Mucosa of stomach (tissue), 1 donor: Measurements from ENCODE around the gene RANBP3L.

Source experiments
- H3K27me3 ChIP-seq: one replicate; pipeline ENCODE4 v1.7.0; 2013; ENCODE audit warnings: mild to moderate bottlenecking, low read length; ENCODE audit not compliant: control insufficient read depth, insufficient read depth
- H3K36me3 ChIP-seq: one replicate; pipeline ENCODE4 v1.7.0; 2013; ENCODE audit warnings: low read length; ENCODE audit not compliant: control insufficient read depth, insufficient read depth
- H3K4me1 ChIP-seq: one replicate; pipeline ENCODE4 v1.7.0; 2013; ENCODE audit warnings: mild to moderate bottlenecking, low read length; ENCODE audit not compliant: control insufficient read depth, insufficient read depth
- H3K4me3 ChIP-seq: one replicate; pipeline ENCODE4 v1.7.0; 2013; ENCODE audit warnings: low read length
- H3K9ac ChIP-seq: one replicate; pipeline ENCODE4 v1.7.0; 2013; ENCODE audit warnings: mild to moderate bottlenecking, low read length, moderate library complexity
- H3K9me3 ChIP-seq: one replicate; pipeline ENCODE4 v1.7.0; 2013; ENCODE audit warnings: mild to moderate bottlenecking, low read length, moderate library complexity; ENCODE audit not compliant: control insufficient read depth
- donor health status: Pancreatic carcinoma.

The RANBP3L gene

DNA sequence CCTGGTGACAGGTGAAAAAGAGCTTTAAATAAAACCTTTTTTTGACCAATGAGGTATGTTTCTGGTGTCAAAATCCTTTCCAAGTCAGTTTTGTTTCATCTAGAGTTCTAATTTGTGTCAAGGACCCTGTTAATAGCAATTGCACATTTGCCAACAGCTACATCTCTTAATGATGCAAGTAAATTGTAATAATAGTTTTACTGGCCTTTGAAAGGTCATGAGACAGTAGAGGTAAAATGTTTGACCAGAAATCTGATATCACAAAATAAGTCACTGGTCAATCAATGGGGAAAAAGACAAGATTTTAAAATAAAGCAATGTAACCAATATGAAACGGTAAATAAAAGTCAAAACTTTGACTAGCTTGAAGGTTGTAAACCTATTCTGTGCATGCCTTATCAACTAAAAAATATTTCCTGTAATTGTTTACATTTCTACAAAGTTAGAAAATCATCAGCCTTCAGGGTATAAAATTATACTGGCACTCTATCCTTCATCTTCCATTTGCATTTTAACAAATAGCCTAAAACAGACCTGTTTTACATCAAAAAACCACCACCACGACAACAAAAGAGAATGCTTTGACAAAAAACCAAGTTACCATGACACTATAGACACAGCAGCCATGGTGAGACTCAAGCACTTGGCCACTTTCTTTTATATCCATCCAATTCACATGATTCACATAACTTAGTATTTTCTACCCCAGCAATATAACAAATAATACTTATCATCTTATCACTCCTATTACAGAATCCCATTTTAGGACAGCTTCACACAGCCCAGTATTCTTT, 63.0 kb downstream of the RANBP3L start:
- no peaks in the 10 kb centered on the region for H3K9me3 ChIP-seq
- no peak overlapping the region for H3K9ac ChIP-seq
- H3K4me3 ChIP-seq = no peak overlapping the region
- H3K4me1 ChIP-seq = peaks cover 20% of the 10 kb centered on the region
- H3K36me3 ChIP-seq = no peaks in the 10 kb centered on the region
- no peaks in the 10 kb centered on the region for H3K27me3 ChIP-seq

DNA sequence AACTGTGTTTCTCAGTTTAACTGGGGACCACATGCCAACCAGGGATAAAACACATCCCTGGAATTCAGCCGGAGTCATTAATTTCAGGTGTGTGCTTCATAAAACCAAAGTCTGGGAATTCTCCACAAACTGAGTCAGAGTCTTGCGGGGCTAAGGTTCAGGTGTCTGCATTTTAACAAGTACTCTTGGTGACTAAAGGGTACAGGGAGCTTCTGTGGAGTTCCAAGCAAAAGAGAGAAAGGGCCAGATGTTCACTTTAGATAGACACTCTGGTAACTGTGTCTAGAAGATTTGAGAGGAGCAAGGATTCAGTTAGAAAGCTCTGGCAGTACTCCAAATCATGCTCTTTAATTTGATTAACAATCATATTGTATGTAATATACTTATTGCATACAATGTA, 64.0 kb downstream of the RANBP3L start:
- H3K27me3 ChIP-seq = no peaks in the 10 kb centered on the region
- H3K9me3 ChIP-seq = no peaks in the 10 kb centered on the region
- H3K9ac ChIP-seq = no peak overlapping the region
- H3K36me3 ChIP-seq = no peaks in the 10 kb centered on the region
- peaks cover 19% of the 10 kb centered on the region for H3K4me1 ChIP-seq
- no peak overlapping the region for H3K4me3 ChIP-seq

DNA sequence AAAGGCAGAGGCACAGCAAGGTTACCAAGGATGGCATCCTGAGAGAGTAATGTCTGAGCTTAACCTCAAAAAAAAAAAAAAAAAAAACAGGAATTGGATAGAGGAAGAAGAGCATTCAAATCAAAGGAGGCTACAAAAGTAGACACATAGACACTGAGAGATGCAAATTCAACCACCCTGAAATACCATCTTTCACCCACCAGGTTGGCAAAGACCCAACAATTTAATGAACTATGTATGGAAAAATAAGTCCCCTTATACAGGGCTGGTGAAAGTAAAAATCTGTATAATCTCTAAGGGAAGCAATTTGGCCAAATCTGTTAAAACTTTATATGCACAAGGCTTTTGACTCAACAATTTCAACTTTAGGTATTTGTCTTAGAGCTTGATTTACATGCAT, 64.9 kb downstream of the RANBP3L start:
- Histone ChIP-seq H3K9ac (no peak overlapping the region), H3K4me3 (no peak overlapping the region), H3K36me3 (no peaks in the 10 kb centered on the region), H3K4me1 (peaks cover 22% of the 10 kb centered on the region), H3K27me3 (no peaks in the 10 kb centered on the region), H3K9me3 (no peaks in the 10 kb centered on the region)

DNA sequence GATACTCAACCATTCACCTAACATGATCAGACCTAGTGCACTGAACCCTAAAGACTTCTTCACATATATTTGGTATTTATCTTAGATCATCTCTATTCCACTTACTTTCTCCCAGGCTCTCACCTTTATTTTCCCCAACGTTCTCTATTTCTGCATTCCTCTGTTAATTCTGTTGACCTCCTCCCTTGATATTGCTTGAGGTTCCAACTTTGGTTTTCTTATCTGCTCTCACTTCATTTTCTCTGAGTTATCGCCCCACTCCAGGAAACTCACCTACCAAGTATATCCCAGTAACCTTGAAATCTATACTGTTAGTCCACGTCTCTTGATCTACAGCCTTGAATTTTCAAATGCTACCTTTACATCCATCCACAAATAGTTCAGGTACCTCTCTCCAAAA, 69.2 kb downstream of the RANBP3L start:
- H3K4me3 ChIP-seq = no peak overlapping the region
- no peaks in the 10 kb centered on the region for H3K36me3 ChIP-seq
- H3K27me3 ChIP-seq = no peaks in the 10 kb centered on the region
- H3K9me3 ChIP-seq = no peaks in the 10 kb centered on the region
- peaks cover 14% of the 10 kb centered on the region for H3K4me1 ChIP-seq
- H3K9ac ChIP-seq = no peak overlapping the region

DNA sequence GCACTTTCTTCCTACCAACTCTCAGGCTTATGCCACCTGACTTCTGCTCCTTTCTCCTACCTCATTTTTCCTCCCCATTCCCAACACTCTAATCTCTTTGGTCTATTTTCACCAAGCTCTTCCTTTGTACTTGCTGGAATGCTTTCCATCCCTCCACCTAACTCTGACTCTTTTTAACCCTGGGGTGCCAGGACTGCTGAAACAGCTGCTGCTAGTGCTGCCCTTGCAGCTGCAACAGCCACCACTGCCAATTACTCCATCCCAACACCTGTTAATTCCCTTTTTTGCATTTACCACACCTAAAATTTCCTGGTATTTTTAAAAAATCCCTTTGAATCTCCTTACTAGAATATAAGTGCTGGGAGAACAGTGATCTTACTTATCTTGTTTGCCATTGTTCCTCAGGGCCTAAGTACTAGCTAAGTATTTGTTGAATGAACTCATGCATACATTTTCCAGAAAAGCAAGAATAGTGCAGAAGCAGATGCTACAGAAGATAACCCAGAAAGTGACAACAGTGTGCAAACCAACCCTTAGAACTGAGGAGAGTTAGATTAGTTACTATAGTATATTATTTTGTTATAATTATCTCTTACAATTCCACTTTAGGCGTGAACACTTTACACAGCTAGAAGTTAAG, 71.4 kb downstream of the RANBP3L start:
- Histone ChIP-seq H3K4me1 (peaks cover 14% of the 10 kb centered on the region), H3K9ac (no peak overlapping the region), H3K4me3 (no peak overlapping the region), H3K9me3 (no peaks in the 10 kb centered on the region), H3K27me3 (no peaks in the 10 kb centered on the region), H3K36me3 (no peaks in the 10 kb centered on the region)

DNA sequence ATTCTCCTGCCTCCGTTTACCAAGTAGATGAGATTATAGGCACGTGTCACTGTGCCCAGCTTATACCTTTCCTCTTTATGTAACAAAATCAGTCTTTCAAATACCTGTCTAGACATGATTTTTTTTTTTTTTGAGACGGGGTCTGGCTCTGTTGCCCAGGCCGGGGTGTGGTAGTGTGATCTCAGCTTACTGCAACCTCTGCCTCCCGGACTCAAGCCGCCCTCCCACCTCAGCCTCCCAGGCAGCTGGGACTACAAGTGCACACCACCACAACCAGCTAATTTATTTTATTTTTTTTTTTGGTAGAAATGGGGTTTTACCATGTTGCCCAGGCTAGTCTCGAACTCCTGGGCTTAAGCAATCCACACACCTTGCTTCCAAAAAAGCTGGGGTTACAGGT, 73.2 kb downstream of the RANBP3L start:
- Histone ChIP-seq H3K4me3 (no peak overlapping the region), H3K36me3 (no peaks in the 10 kb centered on the region), H3K27me3 (no peaks in the 10 kb centered on the region), H3K4me1 (peaks cover 14% of the 10 kb centered on the region), H3K9me3 (no peaks in the 10 kb centered on the region), H3K9ac (no peak overlapping the region)

DNA sequence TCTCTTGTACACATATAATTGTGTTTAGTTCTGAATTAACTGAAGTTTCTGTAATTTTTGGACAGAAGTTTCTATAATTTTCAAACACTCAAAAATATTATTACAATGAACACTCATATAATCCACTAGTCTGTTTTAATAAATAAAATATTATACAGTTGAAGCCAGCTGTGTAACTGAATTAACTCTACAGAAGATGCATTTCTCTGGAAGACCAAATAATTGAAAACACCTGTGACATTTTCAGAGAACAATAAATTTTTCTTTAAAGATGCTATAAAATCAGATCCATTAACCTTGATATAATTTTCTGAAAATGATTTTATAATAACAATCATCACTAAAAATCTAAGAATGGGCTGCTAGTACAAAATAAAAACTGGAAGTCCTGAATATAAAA, 74.7 kb downstream of the RANBP3L start:
- H3K36me3 ChIP-seq = no peaks in the 10 kb centered on the region
- H3K4me1 ChIP-seq = peaks cover 5% of the 10 kb centered on the region
- H3K4me3 ChIP-seq = no peak overlapping the region
- no peaks in the 10 kb centered on the region for H3K27me3 ChIP-seq
- no peaks in the 10 kb centered on the region for H3K9me3 ChIP-seq
- H3K9ac ChIP-seq = no peak overlapping the region

DNA sequence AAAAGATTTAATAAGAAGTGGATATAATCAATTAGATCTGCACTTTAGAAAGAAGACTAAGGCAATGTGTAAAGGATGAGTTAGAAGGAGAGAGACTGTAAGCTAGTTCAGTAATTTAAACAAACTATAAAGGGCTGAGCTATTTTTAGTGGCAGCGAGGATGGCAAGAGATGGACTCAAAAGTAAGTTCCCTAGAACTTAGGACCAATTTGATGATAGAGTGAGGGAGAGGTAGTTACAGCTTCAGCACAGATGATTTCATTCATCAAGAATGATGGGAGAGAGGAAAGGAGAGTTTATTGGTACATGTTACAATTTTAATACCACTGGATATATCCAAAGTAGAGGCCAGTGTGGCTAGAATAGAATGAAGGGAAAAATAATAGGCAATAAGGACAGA, 79.1 kb downstream of the RANBP3L start:
- no peak overlapping the region for H3K9ac ChIP-seq
- no peak overlapping the region for H3K4me3 ChIP-seq
- no peaks in the 10 kb centered on the region for H3K4me1 ChIP-seq
- H3K9me3 ChIP-seq = no peaks in the 10 kb centered on the region
- no peaks in the 10 kb centered on the region for H3K36me3 ChIP-seq
- H3K27me3 ChIP-seq = no peaks in the 10 kb centered on the region

DNA sequence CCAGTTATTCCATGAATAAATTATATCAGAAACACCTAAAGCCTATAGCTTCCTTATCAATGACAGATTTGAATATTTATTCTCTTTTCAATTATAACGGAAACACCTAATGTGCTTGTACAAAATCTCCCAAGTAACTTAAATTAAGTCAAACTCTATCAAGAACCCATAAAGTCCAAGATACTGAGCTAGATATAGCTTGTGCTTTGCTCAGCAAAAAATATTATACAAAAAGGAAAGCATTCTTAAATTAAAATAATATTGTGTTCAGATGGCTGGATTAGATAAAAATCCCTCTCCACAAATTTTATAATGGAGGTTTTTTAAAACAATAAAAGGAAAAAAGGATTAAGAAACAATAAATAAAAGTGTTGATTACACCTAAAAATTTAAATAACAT, 83.7 kb downstream of the RANBP3L start:
- no peaks in the 10 kb centered on the region for H3K4me1 ChIP-seq
- H3K36me3 ChIP-seq = no peaks in the 10 kb centered on the region
- no peaks in the 10 kb centered on the region for H3K27me3 ChIP-seq
- no peak overlapping the region for H3K4me3 ChIP-seq
- no peak overlapping the region for H3K9ac ChIP-seq
- H3K9me3 ChIP-seq = no peaks in the 10 kb centered on the region

DNA sequence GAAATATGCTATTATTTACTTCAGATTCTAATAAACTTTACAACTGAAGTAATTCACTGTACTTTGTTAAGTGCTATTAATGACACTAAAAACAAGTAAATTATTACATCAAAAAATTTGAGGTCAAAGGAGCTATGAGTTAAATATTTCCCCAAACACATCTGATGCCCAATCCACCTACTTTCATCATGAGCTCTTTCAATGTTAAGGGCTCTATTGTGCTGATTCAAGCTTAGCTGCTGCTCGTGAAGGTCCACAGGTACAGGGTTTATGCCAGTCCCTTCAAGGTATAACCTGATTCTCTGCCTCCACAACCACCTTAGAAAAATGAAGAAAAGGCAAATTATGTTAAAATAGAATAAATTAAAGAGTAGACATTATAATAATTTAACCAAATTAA, 84.1 kb downstream of the RANBP3L start:
- Histone ChIP-seq H3K4me1 (no peaks in the 10 kb centered on the region), H3K9ac (no peak overlapping the region), H3K9me3 (no peaks in the 10 kb centered on the region), H3K27me3 (no peaks in the 10 kb centered on the region), H3K36me3 (no peaks in the 10 kb centered on the region), H3K4me3 (no peak overlapping the region)

DNA sequence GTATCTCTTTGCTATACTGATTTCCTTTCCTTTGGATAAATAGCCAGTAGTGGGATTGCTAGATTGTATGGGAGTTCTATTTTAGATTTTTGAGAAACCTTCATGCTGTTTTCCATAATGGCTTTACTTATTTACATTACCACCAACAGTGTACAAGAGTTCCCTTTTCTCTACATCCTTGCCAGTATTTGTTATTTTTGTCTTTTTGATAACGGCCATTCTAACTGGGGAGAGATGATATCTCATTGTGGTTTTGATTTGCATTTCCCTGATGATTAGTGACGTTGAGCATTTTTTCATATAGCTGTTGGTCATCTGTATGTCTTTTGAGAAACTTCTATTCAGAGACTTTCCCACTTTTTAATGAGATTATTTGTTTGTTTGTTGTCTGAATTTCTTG, 85.8 kb downstream of the RANBP3L start:
- H3K9ac ChIP-seq = no peak overlapping the region
- H3K27me3 ChIP-seq = no peaks in the 10 kb centered on the region
- H3K36me3 ChIP-seq = no peaks in the 10 kb centered on the region
- H3K9me3 ChIP-seq = no peaks in the 10 kb centered on the region
- no peaks in the 10 kb centered on the region for H3K4me1 ChIP-seq
- H3K4me3 ChIP-seq = no peak overlapping the region

DNA sequence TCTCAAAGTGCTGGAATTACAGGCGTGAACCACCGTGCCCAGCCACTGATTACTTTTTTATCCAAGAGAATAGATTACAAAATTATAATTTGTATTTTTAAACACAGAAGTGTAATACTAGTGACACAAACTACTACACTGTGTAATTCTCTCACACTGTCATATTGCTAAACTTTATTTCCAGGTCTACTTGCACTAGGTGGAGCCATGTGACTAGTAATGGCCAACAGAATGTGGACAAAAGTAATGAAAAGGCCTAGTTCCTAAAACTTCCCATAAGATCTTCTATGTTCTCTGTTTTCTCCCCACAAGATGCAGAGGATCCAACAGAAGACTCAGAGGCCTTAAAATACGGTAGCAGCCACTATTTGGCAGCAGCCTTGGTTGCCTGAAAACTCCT, 87.3 kb downstream of the RANBP3L start:
- H3K27me3 ChIP-seq = no peaks in the 10 kb centered on the region
- H3K4me3 ChIP-seq = no peak overlapping the region
- no peaks in the 10 kb centered on the region for H3K4me1 ChIP-seq
- no peaks in the 10 kb centered on the region for H3K36me3 ChIP-seq
- no peaks in the 10 kb centered on the region for H3K9me3 ChIP-seq
- H3K9ac ChIP-seq = no peak overlapping the region
